GM18519 (cell line): Measurements from ENCODE around the gene DLX5.
A peak's percentile ranks its signal among the peaks of the same experiment; 100 is the strongest.
"Not testable (repeated sequence)": the region's sequence is repeated elsewhere in the genome, so short reads cannot be mapped to it uniquely, and the experiment has no call there.

Experiments used
- ATAC-seq: cut with Tn5 transposase; IDR thresholded peaks from one replicate; pipeline ENCODE4 v1.9.1; 2021; ENCODE audit warnings: mild to moderate bottlenecking, moderate library complexity; ENCODE audit not compliant: unreplicated experiment, low FRiP score

The DLX5 gene

GRCh38 chr7:97024209-97025129 lies at the start of gene DLX5:
Gene DLX5 (minus strand): TSS chr7:97024831. CDS start chr7:97024623, 208 bp downstream.
- ATAC-seq = no peak

DNA sequence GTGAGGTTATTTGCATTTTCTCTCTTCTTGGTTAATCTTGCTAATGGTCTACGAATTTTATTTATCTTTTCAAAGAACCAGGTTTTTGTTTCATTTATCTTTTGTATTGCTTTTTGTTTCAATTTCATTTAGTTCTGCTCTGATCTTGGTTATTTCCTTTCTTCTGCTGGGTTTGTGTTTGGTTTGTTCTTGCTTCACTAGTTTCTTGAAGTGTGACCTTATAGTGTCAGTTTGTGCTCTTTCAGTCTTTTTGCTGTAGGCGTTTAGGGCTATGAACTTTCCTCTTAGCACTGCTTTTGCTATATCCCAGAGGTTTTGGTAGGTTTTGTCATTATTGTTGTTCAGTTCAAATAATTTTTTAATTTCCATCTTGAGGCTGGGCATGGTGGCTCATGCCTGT lies 47.4 kb upstream of the DLX5 start:
- not testable (repeated sequence) for ATAC-seq

- peak; percentile 73 for ATAC-seq
Measured at GRCh38 chr7:97064972-97065587, 40.4 kb upstream of the DLX5 start.

- ATAC-seq = no peak
Measured at GRCh38 chr7:97064020-97064419, 39.4 kb upstream of the DLX5 start.

- no peak for ATAC-seq
Measured at GRCh38 chr7:97043281-97043680, 18.6 kb upstream of the DLX5 start.

DNA sequence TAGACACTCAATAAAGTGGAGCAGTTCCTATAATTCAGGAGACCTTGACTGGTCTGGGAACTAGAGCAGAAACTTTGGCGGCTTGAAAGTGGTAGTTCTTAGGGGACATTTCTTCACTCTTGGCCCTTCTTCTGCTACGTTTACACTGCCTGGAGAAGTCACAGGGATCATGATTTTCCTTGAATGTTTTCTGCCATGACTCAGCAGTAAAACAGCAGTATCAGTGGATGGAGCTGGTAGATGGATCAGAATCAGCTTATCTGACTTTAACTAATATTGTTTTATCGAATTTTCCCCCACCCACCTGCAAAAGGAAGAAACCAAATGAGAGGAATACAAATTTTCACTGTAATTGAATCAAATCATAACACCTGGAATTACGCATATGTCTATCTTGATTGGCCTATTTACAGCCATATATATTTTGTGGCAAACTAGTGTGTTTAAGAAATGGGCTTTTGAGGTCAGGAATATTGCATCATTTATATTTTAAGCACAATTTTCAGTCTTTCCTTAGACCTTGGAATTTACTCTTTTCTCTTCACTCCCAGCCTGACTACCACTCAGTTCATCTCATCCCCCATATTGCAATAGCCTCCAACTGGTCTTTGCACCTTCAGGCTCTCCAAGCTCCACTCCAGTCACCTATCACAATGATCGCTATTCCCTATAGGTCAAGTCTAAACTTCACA lies 14.9 kb upstream of the DLX5 start:
- no peak for ATAC-seq

DNA sequence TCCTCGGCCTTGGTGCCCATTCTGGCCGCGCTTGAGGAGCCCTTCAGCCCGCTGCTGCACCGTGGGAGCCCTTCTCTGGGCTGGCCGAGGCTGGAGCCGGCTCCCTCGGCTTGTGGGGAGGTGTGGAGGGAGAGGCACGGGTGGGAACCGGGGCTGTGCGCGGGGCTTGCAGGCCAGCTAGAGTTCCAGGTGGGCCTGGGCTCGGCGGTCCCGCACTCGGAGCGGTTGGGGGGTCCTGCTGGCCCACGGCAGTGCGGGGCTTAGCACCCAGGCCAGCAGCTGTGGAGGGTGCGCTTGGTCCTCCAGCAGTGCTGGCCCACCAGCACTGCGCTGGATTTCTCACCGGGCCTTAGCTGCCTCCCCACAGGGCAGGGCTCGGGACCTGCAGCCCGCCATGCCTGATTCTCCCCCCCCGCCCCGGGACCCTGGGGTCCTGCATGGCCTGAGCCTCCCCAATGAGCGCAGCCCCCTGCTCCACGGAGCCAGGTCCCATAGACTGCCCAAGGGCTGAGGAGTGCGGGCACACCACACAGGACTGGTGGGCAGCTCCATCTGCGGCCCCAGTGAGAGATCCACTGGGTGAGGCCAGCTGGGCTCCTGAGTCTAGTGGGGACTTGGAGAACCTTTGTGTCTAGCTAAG lies 9.7 kb upstream of the DLX5 start:
- not testable (repeated sequence) for ATAC-seq

DNA sequence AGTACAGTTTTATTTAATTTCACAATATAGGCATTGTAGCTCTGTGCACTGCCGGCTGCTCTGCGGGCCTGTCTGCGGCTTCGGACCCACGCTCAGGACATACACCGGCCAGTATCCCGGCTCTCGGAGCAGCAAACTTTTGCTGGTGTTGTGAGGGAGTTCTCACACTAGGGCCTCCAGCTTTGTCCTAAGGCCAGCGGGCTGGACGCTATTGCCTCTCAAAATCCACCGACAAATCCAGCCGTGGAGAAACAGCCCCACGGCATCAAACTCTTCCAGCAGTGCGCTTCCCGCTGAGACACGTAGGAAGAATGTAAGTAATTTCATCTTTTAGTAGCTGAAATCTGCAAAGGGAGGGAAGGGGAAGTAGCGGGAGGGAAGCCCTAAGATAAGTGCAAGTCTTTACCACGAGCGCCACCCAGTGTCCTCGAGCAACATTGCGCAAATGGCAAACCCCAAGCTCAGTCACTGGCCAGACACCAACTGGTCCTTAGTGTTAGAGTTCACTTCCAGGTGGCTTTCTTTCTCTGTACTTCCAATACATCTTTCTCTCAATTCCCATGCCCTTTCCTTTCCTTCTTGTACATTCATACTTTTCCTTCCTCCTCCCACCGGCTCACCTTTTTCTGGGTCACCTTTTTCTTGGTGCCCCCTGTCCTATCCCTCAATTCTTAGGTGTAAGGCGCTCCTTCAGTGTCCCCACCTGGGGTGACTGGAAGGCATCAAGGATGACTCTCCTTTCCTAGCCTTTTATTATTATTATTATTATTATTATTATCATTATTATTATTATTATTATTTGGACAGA lies 3.0 kb upstream of the DLX5 start:
- no peak for ATAC-seq

- no peak for ATAC-seq
Measured at GRCh38 chr7:97026715-97027426, 2.2 kb upstream of the DLX5 start.

DNA sequence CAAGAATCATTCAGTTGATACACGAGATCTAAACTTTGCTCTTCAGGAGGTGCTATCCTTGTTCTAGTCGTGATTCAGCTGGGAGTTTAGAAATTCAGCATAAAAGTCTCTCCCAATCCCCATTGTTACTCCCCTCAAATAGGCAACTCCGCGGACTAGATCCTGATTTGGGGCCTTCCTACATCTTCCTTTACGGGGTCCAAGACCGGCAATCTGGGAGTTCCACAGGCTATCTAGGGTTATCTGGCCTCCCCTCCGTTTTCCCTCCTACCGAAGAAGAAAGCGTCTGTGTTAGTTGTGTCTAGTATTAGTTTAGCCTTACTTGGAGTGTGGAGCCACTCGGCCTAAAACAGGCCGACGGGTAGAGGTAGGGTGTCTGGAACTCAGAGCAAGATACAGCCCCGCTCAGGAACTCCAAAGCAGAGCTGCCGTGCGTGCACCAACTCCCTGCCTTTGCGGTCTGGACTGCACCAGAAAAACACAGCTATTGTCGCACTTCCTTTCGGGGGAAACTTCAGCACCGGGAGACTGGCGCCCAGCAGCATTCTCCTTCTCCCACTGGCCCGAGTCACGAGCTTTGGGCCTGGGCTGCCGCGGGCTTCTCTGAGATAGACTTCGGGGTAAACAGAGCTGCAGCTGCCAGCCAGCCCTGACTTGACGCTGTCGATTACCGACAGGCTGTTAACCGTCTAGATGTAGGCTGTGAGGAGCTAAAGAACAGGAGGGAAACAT lies 1.5 kb upstream of the DLX5 start:
- ATAC-seq = no peak

- no peak for ATAC-seq
Measured at GRCh38 chr7:97025130-97025499, 484 bp upstream of the DLX5 start.

GRCh38 chr7:97022491-97023306 lies 1.9 kb downstream of the DLX5 start:
- no peak for ATAC-seq

GRCh38 chr7:97021747-97022490 lies 2.7 kb downstream of the DLX5 start:
- ATAC-seq = no peak

GRCh38 chr7:97020996-97021746 lies 3.5 kb downstream of the DLX5 start:
- ATAC-seq = no peak

- ATAC-seq = no peak
Measured at GRCh38 chr7:97020601-97020995, 4.0 kb downstream of the DLX5 start.

DNA sequence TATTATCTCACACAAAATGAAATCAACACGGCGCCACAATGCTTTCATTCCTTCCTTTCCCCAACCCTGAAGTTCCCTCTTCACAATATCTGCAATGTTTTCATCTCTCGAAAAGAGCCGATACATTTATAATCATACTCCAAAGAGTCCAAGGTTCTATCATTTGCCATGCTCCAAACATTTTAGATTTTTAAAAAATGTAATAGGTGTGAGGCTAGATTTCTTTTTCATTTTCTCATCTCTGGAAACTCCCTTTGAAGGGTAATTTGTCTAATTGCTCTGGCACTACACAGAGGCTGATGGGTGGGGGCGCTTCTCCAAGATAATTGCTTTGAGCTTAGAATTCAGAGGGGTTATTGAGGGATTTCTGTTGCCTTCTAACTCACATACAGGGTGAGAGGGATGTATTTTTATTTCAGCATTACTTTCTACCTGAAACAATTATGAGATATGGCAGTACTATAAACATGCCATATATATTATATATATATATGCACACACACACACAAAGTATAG lies 4.9 kb downstream of the DLX5 start:
- no peak for ATAC-seq
